MV-4-11 (cell line): ENCODE data around the gene NCCRP1.

Source experiments
- DNase-seq: peaks from one replicate; lab custom pipeline; 2025; lab: John Stamatoyannopoulos, UW

NCCRP1 gene

DNA sequence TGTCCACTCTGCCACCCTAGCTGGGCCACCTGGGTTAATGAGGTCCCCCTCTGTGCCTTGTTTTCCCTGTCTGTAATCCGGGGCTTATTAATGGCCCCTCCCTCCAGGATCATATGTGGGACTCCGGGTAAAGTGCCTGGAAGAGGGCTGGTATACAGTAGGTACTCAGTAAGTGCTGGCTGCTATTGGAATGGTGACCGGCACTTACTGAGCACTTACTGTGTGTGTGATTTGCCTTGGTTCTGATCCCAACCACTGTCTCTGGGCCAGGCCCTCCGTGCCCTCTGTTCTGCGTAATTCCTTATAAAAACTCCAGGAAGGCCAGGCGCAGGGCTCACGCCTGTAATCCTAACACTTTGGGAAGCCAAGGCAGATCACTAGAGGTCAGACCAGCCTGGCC is 30.9 kb upstream of the NCCRP1 start:
- no peak for DNase-seq

GRCh38 chr19:39166571-39167391 is 30.0 kb upstream of the NCCRP1 start:
- DNase-seq: no peak

GRCh38 chr19:39167461-39168257 is 29.1 kb upstream of the NCCRP1 start:
- DNase-seq: no peak

GRCh38 chr19:39168258-39169142 is 28.3 kb upstream of the NCCRP1 start:
- DNase-seq: no peak

DNA sequence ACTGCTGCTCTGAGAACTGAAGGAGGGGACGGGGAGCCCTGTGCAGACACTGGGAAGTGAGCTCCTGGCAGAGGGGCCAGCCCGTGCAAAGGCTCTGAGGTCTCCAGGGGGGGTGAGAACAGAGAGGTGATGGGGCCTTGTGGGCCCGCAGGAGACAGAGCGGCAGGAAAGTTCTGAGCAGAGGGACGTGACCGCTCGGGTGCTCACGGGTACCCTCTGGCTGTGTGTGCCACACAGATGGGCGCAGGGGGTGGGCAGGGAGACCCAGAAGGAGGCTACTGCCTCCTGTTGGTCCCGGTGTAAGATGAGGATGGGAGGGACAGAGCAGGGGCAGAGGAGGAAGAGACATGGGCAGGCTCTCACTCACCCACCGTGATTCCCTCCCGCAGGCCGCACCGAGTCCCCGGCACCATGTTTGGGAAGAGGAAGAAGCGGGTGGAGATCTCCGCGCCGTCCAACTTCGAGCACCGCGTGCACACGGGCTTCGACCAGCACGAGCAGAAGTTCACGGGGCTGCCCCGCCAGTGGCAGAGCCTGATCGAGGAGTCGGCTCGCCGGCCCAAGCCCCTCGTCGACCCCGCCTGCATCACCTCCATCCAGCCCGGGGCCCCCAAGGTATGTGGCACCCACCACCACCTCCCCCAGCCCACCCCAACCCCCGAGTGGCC is 27.5 kb upstream of the NCCRP1 start:
- no peak for DNase-seq

- DNase-seq: no peak
Observed at GRCh38 chr19:39170386-39171231, 26.2 kb upstream of the NCCRP1 start.

- DNase-seq: no peak
Observed at GRCh38 chr19:39171479-39172465, 25.0 kb upstream of the NCCRP1 start.

DNA sequence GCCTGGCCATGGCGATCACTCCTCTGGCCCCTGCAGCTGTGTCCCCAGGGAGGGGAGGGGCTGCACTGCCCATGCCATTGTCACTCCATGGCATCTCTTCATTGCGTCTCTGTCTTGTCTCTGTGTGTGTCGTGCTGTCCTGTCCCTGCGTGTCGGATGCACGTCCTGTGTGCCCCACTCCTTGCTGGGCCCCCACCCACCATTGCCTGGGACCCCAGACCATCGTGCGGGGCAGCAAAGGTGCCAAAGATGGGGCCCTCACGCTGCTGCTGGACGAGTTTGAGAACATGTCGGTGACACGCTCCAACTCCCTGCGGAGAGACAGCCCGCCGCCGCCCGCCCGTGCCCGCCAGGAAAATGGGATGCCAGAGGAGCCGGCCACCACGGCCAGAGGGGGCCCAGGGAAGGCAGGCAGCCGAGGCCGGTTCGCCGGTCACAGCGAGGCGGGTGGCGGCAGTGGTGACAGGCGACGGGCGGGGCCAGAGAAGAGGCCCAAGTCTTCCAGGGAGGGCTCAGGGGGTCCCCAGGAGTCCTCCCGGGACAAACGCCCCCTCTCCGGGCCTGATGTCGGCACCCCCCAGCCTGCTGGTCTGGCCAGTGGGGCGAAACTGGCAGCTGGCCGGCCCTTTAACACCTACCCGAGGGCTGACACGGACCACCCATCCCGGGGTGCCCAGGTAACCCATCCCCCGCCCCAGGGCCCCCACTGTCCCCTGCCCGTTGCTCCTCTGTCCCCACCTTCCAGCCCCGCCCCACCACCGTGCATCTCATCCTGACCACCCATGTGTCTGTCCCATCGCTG is 23.9 kb upstream of the NCCRP1 start:
- no peak for DNase-seq

- DNase-seq: no peak
Observed at GRCh38 chr19:39173502-39173991, 23.2 kb upstream of the NCCRP1 start.

- DNase-seq: no peak
Observed at GRCh38 chr19:39174142-39174541, 22.6 kb upstream of the NCCRP1 start.

DNA sequence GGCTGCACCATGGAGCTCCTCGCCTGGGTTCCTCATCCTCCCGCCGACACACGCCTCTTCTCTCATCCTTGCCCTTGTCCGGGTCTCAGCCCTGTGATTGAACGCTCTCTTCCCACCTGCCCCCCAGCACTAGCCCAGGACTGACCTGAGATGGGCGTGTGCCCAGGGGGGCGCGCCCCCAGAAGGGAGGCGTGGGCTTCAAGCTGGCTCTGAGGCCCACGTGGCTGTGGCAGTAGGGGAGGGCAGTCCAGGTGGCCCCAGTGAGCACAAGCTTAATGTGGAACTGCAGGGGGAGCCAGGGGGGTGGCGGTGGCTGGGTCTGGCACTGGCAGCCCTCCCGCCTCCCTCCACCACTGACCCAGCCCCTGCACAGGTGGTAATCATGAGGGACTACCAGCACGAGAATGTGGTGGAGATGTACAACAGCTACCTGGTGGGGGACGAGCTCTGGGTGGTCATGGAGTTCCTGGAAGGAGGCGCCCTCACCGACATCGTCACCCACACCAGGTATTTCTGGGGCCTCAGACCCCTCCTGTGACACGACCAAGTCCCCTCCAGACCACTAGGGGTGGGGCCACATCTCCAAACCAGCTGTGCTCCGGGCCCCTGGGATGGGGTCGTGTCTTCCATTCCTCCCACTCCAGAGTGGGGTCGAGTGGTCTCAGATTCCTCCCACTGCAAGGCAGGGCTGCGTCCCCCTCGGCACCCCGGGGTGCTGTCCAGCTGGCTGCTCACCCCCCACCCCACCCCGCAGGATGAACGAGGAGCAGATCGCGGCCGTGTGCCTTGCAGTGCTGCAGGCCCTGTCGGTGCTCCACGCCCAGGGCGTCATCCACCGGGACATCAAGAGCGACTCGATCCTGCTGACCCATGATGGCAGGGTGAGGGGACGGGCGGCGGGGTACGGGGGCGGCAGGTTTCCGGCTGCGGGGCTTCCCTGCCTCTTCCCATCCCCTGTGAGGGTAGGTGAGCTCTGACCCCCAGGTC is 21.9 kb upstream of the NCCRP1 start:
- DNase-seq: no peak

DNA sequence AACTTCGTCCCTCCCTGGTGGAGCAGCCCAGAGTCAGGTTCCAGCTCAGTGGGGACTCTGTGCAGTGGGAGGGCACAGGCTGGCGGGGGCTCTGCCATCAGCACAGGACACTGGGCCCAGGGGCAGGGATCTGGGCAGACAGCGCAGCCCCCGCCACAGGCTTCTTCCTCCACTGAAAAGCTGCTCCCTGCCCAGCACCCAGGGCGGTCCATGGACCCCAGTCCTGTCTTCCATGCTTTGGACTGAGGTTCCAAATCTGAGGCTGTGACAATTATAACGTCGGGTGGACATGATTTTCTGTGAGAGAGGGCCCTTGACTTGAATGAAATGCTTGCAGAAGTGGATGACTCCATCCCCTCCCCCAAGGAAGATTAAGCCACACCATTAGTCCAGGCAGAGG is 21.2 kb upstream of the NCCRP1 start:
- DNase-seq: no peak

DNA sequence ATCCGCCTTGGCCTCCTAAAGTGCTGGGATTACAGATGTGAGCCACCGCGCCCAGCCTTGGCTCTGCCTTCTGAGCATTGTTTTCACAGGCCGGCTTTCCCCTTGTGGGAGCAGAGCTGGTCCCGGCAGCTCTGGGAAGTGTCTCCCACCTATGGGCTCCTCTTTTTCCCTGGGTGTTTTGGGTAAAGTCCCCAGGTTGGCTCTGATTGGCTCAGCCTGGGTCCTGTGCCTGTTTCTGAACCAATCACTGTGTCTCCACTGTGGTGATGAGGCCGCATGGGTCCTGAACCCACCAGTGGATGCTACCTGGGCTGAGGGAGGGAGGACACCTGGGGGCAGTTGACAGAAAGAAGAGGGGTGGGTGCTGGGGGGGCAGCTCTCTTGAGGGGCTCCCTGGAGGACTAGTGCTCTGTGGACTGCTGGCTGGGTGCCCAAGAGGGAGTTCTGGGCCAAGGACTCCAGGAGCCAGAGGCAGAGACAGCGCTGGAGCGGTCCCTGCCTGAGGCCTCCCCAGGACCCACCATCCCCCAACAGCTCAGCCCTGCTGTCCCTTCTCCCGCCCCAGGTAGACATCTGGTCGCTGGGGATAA is 19.6 kb upstream of the NCCRP1 start:
- DNase-seq: no peak

GRCh38 chr19:39177736-39178135 is 19.0 kb upstream of the NCCRP1 start:
- no peak for DNase-seq

DNA sequence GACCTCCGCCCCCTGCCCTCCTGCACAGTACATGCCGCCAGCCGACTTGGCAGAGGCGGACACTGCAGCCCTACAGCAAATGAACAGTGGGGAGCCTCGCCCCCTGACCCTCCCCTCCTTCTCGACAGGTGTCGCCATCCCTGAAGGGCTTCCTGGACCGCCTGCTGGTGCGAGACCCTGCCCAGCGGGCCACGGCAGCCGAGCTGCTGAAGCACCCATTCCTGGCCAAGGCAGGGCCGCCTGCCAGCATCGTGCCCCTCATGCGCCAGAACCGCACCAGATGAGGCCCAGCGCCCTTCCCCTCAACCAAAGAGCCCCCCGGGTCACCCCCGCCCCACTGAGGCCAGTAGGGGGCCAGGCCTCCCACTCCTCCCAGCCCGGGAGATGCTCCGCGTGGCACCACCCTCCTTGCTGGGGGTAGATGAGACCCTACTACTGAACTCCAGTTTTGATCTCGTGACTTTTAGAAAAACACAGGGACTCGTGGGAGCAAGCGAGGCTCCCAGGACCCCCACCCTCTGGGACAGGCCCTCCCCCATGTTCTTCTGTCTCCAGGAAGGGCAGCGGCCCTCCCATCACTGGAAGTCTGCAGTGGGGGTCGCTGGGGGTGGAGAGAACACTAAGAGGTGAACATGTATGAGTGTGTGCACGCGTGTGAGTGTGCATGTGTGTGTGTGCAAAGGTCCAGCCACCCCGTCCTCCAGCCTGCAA is 18.3 kb upstream of the NCCRP1 start:
- no peak for DNase-seq

DNA sequence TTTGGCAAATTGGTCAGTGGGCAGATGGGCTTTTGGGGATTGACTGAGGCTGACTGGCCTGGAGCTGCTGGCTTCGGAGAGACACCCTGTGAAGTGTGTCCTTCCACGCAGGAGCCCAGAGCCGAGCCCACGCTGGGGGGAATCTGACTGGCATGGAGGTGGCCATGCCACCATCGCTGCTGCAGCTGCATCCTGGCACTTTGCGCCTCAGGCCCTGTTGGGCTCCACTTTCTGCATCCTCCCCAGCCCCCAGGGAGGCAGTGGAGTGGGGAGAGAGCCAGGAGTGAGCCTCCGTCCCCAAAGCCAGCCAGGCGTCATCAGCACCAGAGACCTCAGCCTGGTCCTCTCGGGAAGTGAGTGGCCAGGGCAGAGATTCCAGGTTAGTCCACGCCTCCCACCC is 17.0 kb upstream of the NCCRP1 start:
- no peak for DNase-seq
